Sigmoid colon (tissue), 4 donors: ENCODE data around the gene C14orf39.

Experiments
- EP300 ChIP-seq, 4 donors: sonication (generic); formaldehyde crosslinking; IDR thresholded peaks; one replicate each; pipeline ENCODE4 v1.6.1; 2017; ENCODE audit warnings: antibody characterized with exemption in 4 of 4
- TF ChIP-seq, protein P1 (sequence below), 4 experiments: fragments of 450-650 bp in 3 of 4; fragments of 200-600 bp in 1 of 4; IDR thresholded peaks; one replicate each; pipeline ENCODE4 v1.5.1; 2016 to 2019; ENCODE audit warnings: antibody characterized with exemption in 4 of 4, mild to moderate bottlenecking in 3 of 4, moderate library complexity in 2 of 4

DNA sequence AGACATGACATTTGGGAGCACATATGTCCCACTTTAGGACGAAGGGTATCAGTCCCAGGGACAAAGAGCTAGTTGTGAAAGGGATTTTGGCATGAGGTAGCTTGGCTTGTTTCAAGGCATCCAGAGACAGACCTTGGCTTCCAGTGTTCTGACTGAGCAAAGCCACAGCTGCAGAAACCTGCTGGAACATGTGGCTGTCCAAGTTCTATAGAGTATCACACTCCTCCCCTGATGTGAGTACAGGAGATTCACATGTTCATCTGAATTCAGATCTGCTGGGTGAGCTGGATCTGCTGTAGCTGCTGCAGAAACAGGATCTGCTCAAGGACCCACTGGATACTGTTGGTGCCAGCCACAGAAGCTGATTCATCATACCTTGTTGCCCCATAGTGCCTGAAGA is 10.1 kb upstream of the C14orf39 start:
- TF ChIP-seq EP300 (IDR thresholded peaks at IDR 0.05): no peak
- TF ChIP-seq, protein P1, sequence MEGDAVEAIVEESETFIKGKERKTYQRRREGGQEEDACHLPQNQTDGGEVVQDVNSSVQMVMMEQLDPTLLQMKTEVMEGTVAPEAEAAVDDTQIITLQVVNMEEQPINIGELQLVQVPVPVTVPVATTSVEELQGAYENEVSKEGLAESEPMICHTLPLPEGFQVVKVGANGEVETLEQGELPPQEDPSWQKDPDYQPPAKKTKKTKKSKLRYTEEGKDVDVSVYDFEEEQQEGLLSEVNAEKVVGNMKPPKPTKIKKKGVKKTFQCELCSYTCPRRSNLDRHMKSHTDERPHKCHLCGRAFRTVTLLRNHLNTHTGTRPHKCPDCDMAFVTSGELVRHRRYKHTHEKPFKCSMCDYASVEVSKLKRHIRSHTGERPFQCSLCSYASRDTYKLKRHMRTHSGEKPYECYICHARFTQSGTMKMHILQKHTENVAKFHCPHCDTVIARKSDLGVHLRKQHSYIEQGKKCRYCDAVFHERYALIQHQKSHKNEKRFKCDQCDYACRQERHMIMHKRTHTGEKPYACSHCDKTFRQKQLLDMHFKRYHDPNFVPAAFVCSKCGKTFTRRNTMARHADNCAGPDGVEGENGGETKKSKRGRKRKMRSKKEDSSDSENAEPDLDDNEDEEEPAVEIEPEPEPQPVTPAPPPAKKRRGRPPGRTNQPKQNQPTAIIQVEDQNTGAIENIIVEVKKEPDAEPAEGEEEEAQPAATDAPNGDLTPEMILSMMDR (IDR thresholded peaks at IDR 0.05): no peak
